Ascending aorta (tissue), 2 donors: ENCODE data around the gene COL15A1. TPM values are rescaled to one million over a fixed set of nuclear protein-coding genes. Genes with fewer than 3 reads are reported as not detected.
A peak's percentile ranks its signal among the peaks of the same experiment; 100 is the strongest.

ENCODE experiments used
- DNase-seq, 2 donors: peaks; one replicate each; pipeline ENCODE4 v3.0.0-alpha.2; 2019; ENCODE audit warnings: low spot score in 2 of 2
- H3K27ac ChIP-seq, 2 donors: fragments of 200-600 bp; sonication (generic); one replicate each; pipeline ENCODE4 v1.5.1; 2016 to 2017; ENCODE audit warnings: mild to moderate bottlenecking in 1 of 2
- H3K27me3 ChIP-seq: fragments of 200-600 bp; sonication (generic); one replicate; pipeline ENCODE4 v1.5.1; 2017
- H3K36me3 ChIP-seq, 2 donors: fragments of 200-600 bp; sonication (generic); one replicate each; pipeline ENCODE4 v1.5.1; 2016
- H3K4me1 ChIP-seq, 2 donors: fragments of 200-600 bp; sonication (generic); one replicate each; pipeline ENCODE4 v1.5.1; 2016 to 2017; ENCODE audit warnings: mild to moderate bottlenecking in 1 of 2
- H3K4me3 ChIP-seq, 2 donors: fragments of 200-600 bp; sonication (generic); one replicate each; pipeline ENCODE4 v1.5.1; 2016 to 2017; ENCODE audit warnings: mild to moderate bottlenecking in 1 of 2
- H3K9me3 ChIP-seq, 2 donors: fragments of 200-600 bp; sonication (generic); one replicate each; pipeline ENCODE4 v1.5.1; 2016
- CTCF ChIP-seq, 3 experiments: fragments of 200-600 bp in 2 of 3; fragments of 450-650 bp in 1 of 3; sonication (generic) in 2 of 3; IDR thresholded peaks; one replicate each; pipeline ENCODE4 v1.5.1; 2016 to 2019; ENCODE audit warnings: antibody characterized with exemption in 3 of 3, mild to moderate bottlenecking in 1 of 3, moderate library complexity in 1 of 3
- intact Hi-C: fragments of 100-400 bp; cut with DNase I; formaldehyde crosslinking; loops from one replicate; pipeline ENCODE4 v1.15.1; 2023
- total RNA-seq: library from RNA; depleted of rRNA; stranded (reverse); fragments of >200 nt; gene quantifications from one replicate; pipeline ENCODE4 v1.1.0, GENCODE V29; 2016

The COL15A1 gene
- total RNA-seq, 1 donor from 2014 or later: 58.6 TPM

DNA sequence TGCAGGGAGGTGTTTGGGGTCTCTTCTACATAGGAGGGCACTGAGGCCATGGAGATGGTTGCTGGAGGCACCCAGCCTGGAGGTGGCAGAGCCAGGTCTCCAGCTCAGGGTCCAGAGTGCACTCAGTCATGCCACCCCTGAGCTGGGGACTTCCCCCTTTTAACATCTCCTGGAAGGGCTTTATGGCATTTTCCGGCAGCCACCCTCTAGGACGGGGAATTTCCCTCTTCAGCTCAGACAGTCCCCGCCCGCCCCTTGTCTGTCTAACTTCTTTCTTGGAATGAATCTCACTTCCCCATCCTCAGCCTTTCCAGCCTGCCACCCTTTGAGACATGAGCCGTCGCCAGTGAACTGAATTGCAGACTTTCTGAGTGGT lies 49.9 kb downstream of the COL15A1 start:
- Histone ChIP-seq H3K27me3 (no peaks in the 10 kb centered on the region), H3K4me3 (no peak overlapping the region), H3K36me3 (no peaks in the 10 kb centered on the region), H3K9me3 (no peaks in the 10 kb centered on the region), H3K27ac (no peak overlapping the region), H3K4me1 (peaks cover 13 to 32% of the 10 kb centered on the region in 2 donors)
- TF ChIP-seq CTCF (IDR thresholded peaks at IDR 0.05): no peak
- peak in 1 of 2 donors; percentile 77 for DNase-seq
- intact Hi-C loops: loop anchor here (10.0 kb wide), 1 partner anchor 231 kb away; the partner anchor contains the start of genes ALG2 and SEC61B

GRCh38 chr9:98994172-98995058 lies 50.7 kb downstream of the COL15A1 start:
- Histone ChIP-seq H3K27ac (no peak overlapping the region), H3K36me3 (no peaks in the 10 kb centered on the region), H3K4me3 (no peak overlapping the region), H3K27me3 (no peaks in the 10 kb centered on the region), H3K4me1 (peaks cover 10 to 35% of the 10 kb centered on the region in 2 donors), H3K9me3 (no peaks in the 10 kb centered on the region)
- no peak for TF ChIP-seq CTCF (IDR thresholded peaks at IDR 0.05)
- DNase-seq: no peak
- intact Hi-C loops: loop anchor here (5.0 to 10.0 kb wide), 2 partner anchors 132 to 230 kb away; partner anchors contain the start of genes ALG2 and SEC61B

DNA sequence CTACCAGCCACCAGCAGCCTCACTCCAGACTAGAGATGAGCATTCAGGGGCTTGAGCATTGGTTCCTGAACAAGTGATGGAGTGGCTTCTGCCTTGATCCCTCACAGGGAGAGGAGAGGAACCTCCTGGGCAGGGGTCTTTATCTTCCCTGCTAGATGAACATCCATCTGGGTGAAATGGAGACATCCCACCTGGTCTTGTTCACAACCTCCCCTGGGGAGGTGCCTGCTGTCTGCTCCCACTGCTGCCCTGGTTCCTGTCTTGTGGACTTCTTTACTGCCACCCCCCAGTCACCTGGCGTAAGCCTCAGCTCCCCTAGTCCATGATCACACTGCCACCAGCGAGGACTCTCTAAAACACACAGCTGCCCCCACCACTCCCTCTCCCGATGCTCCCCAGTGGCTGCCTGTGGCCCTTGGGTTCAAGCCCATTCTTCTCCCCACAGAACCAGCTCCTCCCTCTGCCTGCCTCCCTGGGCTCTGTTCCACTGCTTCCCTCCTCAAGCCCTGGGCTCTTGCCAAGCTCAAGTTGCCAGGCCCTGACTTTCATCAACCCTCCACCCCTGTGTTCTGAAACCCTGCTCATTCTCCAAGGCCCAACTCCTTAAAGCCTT lies 51.5 kb downstream of the COL15A1 start:
- no peaks in the 10 kb centered on the region for H3K9me3 ChIP-seq
- no peak for TF ChIP-seq CTCF (IDR thresholded peaks at IDR 0.05)
- peaks cover 8 to 32% of the 10 kb centered on the region in 2 donors for H3K4me1 ChIP-seq
- no peaks in the 10 kb centered on the region for H3K27me3 ChIP-seq
- H3K27ac ChIP-seq: no peak overlapping the region
- no peaks in the 10 kb centered on the region for H3K36me3 ChIP-seq
- no peak overlapping the region for H3K4me3 ChIP-seq
- DNase-seq: no peak
- intact Hi-C loops: loop anchor here (5.0 to 10.0 kb wide), 2 partner anchors 133 to 230 kb away; partner anchors contain the start of genes ALG2 and SEC61B

- DNase-seq: no peak
- no peaks in the 10 kb centered on the region for H3K9me3 ChIP-seq
- H3K27ac ChIP-seq: no peak overlapping the region
- intact Hi-C loops: loop anchor here (5.0 to 10.0 kb wide), 2 partner anchors 134 to 229 kb away; partner anchors contain the start of genes ALG2 and SEC61B
- H3K27me3 ChIP-seq: no peaks in the 10 kb centered on the region
- H3K36me3 ChIP-seq: no peaks in the 10 kb centered on the region
- H3K4me1 ChIP-seq: peaks cover 2 to 28% of the 10 kb centered on the region in 2 donors
- H3K4me3 ChIP-seq: no peak overlapping the region
- no peak for TF ChIP-seq CTCF (IDR thresholded peaks at IDR 0.05)
These were observed 52.3 kb downstream of the COL15A1 start for GRCh38 chr9:98995971-98996504.

GRCh38 chr9:98997604-98998003 lies 53.9 kb downstream of the COL15A1 start:
- no peaks in the 10 kb centered on the region for H3K36me3 ChIP-seq
- H3K4me3 ChIP-seq: no peak overlapping the region
- DNase-seq: no peak
- no peaks in the 10 kb centered on the region for H3K9me3 ChIP-seq
- peak overlapping the region; percentile 1 to 63 for H3K27ac ChIP-seq
- H3K27me3 ChIP-seq: no peaks in the 10 kb centered on the region
- peaks cover 2 to 28% of the 10 kb centered on the region in 2 donors for H3K4me1 ChIP-seq
- intact Hi-C loops: loop anchor here (1.0 to 10.0 kb wide), 5 partner anchors 8 to 227 kb away; partner anchors contain the start of genes ALG2, SEC61B and TGFBR1
- TF ChIP-seq CTCF (IDR thresholded peaks at IDR 0.05): no peak
